Stimulated activated naive CD4-positive, alpha-beta T cell (primary cell): ENCODE results near the gene ARRDC3.

Experiments
- DNase-seq, 6 experiments: peaks; one replicate each; lab custom pipeline; 2025; lab: John Stamatoyannopoulos, UW

ARRDC3 gene

DNA sequence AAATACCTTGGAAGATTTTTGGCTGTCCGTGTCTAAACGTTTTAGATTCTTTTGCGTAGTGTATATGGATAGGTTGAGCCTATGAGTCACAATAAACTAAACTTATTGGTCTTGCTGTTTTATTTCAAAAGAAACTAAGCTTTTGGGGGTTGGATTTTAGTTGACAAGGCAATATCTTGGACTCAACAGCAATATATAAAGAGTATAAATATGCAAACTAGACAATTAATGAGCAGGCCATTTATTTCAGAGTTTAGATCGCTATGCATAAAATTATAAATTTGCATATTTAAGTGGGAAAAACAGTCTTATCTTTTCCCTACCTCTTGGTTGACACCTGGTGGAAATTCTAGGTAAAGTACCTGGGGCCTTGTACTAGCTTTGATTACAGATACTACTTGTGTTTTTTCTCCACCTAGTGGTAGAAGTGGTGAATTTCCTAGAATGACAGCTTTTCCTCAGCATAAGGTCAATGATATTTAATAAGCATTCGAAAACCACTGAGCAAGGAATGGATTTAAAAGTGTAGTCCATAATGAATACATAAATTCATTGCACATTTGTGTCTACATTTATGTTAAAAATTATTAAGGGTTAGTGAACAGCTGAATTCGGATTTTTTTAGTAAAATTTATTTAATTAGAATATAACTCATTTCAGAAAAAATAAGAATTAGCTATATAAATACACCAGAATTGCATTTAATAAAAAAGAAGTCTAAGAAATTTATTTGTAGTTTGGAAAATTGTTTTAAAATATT, 1.7 kb upstream of the ARRDC3 start:
- DNase-seq = peak in 5 of 6 experiments; percentile 10 to 82 (median 69)

DNA sequence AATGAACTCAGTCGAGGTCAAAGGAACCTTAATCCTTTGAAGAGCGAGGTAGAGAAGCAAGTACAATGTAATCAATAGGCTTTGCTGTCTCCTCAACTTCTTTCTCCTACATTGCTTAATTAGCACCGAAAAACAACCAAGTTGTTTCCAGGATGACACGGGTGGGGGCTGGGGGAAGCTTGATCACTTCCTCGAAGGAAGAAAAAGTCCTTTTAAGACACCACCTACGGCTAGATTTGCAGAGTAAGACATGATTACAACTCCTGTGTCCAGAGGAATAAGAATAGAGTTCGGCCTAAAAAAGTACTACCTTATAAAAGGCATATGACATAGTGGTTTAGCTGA, 811 bp upstream of the ARRDC3 start:
- peak in 1 of 6 experiments; percentile 12 for DNase-seq

DNA sequence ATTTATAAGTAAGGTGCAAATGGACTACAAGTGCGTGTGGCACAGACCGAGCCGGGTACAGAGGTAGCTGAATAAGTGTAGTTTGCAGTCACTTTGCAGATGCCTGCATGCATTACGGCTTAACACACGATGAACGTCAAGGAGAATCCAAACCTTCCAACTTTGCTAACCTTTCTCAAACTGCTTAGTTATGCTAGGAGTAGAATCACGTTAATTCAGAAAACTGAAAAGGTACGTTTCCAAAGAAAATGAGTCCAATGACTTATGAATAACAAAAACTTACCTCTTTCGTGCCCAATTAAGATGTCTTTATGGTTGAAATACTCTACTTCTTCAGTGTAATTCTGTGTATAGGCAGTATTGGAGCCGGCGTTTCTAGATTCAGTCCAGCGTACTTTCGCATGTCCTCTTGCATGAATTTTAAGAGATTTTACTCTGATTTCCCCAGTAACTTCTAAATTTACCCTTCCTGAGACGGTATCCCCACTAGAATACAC, 539 bp downstream of the ARRDC3 start:
- DNase-seq = peak; percentile 1 to 82 (median 26)

DNA sequence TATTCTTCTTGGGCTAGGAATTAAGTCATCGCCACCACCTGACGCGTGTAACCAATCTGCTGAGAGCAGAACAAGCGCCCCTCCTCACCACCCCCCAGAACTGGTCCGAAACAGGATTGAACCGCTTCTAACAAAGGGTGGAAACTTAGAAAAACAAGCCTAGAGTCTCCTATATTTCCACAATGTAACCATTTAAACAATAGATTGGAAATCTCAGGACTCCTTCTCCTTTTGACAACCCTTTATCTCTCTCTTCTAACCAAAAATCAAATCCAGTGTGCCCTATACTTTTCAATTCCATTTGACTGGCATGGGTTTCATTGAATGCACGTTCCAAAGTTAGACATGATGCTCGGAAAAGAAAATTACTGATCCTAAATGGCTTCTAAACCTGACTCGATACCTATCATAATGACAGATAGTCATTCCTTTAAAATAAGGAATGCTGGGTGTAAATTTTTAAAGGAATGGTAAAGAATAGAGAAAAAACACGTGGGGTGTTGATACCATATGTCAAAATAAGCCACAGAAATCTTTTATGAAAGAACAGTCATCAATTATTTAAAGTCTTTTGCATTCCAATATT, 1.2 kb downstream of the ARRDC3 start:
- DNase-seq = peak; percentile 51 to 92 (median 85)

DNA sequence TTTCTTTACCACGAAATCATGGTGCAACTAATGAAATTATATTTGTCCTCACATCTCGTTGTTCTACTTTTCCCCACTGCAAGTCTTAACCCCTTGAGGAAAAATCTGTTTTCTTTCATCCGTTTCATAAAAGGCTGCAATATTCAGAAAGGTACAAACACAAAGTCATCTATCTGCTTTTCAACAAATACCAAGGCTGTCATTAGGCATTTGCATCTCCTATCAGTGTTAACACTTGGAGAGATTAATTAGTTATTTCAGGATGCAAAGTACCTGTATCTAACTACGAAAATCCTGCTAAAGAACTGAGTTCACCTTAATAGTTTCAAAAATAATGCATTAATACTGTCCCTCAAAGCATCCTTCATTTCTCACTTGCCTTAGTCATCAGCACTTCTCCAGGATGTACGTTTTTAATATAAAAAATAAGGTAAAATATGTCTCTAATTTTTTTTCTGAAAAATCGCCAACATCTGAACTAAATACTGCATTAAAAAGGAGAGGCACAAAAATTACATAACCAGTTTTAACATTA, 1.8 kb downstream of the ARRDC3 start:
- DNase-seq = no peak

DNA sequence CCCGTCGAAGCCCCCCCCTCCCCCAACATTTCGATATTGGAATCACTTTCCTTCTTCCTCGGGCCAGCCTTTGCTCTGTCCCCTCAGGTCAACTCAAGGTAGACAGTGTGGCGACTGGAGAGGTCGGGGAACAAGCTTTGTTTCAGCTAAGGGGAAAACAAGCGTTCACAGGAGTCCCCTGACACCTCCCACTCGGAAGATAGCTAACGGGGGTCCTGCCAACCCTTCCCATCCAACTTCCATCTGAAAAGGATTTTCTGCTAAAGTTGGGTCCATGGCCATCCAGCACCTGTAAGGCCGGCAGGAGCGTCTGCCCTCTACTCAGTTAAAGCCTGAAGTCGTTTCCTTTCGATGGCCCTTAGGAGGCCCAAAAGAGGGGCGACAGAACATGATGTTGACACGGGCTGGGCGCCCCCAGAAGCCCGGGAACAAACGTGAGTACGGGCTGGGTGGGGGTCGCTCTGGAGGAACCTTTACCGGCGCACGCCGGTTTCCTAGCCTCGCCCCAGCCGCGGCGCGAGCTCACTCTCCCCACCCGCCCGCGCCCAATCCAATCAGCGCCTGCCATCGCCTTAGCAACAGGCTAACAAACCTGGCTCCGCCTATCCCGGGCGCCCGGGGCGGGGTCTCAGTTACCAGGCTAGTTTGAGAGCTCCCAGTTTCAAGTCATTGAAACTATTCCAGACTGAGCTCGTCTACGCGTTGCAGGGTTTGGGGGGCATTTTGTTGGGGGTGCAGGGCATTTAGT, 2.5 kb downstream of the ARRDC3 start:
- DNase-seq = peak; percentile 96 to 99 (median 98)

DNA sequence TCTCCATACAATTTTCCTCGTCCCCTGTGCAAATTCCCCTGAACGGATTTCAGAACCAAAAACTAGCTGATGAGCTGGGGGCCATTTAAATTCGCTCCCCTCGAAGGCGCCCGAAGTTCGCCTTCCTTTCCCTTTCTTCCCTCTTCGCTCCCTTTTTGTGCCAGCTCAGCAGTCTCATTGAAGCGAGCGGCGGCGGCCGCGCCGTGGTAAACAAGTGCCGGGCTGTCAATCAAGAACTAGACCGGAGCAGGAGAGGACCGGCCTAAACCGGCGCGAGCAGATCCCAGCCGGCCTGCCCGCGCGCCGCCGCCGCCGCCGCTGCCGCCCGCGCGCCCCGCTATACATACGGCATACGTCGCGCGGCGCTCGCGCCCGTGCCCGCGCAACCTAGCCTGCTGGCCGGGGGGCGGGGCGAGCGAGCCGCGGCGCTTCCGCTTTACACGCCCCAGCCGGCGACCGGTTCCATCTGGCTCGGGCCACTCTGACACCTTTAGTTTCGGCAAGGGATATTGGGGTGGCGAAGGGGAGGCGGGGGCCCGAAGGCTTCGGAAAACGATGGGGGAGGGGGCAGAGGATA, 3.1 kb downstream of the ARRDC3 start:
- DNase-seq = peak; percentile 90 to 97 (median 94)

DNA sequence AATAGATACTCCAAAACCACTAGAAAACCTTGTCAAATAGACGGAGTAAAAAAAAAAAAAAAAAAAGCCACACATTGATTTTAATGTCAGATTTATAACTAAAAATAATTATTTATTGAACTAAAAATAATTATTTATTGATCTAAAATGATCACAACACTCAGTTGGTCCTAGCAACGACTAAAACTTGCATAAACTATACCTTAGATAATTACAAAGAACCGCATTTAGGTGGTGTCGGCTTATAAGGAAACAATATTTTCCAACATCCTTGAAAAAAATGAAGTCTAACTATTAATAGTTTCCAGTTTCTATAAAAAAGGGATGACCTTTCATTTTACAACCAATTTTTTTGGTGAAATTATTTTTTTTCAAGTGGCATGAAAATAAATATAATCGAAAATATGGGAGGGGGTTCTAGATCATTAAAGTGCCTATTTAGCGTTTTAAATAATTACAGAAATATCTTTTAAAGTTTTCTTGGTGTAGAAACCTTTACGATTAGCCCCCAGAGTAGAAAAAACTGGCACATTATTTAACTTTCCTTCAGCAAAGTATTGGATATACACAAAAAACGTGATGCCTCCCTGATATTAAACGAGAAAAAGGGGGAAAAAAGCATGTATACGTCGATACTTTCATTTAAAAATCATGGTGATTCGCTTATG, 3.7 kb downstream of the ARRDC3 start:
- no peak for DNase-seq

DNA sequence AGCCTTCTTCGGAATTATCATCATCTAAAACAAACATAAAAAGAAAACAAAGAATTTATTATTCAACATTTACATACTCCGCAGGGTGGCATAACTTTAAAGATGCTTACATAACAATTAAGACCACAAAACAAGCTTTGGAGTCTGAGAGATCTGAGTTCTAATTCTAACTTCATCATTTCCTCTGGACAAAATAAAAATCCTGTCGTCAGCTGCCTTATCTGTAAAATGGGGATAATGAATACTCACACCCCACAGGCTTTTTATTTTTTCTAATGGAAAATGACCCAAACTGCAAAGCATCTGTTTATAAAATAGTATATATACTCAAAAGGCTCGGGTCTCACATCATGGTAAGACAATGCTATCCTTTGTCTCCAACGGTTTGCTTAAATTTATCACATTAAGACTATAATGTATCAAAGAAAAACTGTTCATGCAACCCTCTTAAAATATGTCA, 4.3 kb downstream of the ARRDC3 start:
- no peak for DNase-seq

DNA sequence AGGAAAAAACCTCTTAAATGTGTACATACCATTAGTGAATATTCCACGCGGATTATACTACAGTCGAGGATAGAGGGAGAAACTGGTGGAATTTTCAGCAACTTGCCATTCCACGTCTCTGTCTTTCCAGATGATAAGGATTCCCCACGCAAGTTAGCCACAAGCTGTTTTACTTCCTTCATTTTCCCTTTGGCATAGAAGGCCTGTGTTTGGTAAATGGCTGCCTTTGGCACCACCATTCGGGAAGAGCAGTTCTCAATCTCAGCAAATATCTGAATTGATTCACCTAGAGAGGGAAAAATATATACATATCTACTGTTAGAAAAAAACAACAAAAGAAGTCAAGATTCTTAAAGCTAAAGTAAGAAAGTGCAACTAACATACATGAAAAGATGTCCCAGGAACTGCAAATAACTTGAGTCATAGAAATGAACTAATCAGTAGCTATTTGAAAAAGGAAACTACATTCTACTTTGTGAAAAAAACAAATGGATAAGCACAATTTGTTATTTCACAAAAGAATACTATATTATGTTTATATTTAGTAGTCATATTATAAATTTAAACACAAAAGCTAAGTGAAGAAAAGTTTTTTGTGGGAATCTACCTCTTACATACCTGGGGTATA, 8.1 kb downstream of the ARRDC3 start:
- DNase-seq = no peak

DNA sequence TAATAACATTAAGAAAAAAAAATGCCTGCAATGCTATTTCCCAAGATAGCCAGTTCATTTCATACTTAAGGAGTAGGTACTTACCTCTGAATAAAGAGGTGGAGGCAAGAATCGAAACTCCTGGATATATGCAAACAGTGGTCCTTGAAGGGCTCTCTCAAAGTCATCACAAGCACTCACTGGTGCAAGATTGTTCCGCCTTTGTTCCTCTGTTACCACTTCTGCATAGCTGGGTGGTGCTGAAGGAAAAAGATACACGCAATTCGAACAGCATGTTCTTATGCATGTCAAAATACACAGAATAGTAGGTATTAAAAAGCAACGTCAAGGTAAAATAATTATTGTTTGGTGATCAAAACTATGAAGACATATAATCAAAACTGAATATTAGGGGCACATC, 9.5 kb downstream of the ARRDC3 start:
- no peak for DNase-seq

DNA sequence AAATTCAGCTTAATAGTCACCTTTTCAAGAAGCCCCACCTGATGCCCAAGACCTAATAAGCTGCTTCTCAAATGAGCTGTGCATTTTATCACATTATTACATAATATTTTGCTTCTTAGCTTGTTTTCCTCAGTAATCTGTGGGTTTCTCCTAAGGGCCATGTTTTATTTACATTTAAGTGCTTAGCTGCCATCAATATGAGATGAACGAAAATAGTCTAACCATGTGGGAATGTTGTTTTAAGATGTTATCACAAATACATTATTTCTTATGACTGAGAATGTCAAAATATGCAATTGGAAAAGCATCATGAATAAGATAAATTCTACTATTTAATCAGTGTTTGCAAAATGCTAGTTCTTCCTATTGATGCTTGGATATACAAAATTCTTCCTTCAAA, 10.1 kb downstream of the ARRDC3 start:
- DNase-seq = no peak

DNA sequence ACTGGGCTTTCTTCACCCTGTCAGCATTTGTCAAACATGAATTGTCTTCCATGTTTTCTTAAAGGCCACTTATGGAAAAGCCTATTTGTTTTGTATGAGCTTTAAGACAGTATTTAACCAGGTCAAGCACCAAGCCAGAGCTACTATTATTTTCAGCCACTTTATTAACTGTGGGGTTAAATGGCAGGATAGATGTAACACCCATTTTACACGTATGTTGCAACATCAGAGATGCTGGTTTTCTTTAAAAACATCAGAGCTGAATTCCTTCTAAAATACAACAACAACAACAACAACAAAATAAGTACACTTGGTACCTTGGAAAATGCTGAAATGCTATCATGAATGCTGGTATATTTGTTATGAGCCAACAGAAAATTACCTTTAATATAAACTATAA, 13.6 kb downstream of the ARRDC3 start:
- no peak for DNase-seq

DNA sequence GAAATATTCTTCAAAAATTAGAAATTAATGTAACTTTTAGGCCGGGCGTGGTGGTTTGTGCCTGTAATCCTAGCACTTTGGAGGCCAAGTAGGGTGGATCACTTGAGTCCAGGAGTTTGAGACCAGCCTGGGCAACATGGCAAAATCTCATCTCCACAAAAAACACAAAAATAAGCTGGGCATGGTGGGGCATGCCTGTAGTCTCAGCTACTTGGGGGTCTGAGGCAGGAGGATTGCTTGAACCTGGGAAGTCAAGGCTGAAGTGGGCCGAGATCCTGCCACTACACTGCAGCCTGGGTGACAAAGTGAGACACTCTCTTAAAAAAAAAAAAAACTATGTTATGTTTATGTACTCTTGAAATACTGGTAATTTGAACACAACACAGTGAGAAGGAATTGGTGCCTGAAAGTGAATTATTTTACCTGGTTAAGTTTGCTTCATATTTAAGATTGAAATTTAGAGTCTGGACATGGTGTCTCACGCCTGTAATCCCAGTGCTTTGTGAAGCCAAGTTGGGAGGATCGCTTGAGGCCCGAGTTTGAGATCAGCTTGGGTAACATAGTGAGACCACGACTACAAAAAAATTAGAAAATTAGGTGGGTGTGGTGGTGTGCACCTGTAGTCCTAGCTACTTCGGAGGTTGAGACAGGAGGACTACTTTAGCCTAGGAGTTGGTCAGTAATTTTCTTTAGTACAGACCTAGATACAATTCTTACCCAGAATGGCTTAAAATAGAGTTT, 15.0 kb downstream of the ARRDC3 start:
- DNase-seq = no peak

DNA sequence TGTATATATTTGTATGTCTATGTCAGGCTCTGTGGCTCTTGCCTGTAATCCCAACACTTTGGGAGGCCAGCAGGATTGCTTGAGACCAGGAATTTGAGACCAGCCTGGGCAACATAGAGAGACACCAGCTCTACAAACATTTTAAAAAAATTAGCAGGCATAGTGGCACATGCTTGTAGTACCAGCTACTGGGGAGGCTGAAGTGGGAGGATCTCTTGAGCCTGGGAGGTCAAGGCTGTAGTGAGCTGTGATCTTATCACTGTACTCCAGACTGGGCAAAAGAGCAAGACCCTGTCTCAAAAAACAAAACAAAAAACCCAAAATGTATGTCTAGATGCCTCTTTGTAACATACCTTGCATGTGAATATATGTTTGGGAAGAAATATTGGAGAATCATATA, 15.8 kb downstream of the ARRDC3 start:
- no peak for DNase-seq

DNA sequence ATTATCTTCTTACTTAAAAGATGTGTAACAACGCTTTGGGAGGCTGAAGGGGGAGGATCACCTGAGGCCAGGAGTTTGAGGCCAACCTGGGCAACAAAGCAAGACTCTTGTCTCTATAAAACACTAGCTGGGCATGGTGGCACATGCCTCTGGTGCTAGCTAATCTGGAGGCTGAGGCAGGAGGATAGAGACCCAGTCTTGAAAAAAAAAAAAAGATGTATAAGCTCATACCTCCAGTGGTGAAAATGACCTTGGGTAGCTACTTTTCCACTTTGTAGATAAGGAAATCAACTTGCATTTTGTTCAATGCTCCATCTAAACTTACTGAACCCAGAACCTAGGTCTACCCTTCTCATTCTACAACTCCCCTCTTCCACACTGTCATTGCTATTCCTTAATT, 16.6 kb downstream of the ARRDC3 start:
- DNase-seq = no peak

DNA sequence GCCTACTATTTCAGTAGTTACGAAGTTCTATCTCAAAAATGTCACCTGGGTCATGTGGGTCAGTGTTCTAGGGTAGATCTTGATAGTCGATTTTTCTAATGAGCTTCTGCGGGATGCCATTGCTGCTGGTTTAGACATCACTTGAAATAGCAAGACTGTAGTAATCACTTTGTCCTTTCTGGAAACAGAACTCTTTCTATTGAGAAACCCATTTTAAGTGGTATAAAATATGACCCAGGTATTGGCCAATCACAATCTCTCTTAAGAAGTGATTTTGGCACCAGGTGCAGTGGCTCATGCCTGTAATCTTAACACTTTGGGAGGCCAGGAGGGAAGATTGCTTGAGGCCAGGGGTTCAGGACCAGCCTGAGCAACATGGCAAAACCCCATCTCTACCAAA, 17.6 kb downstream of the ARRDC3 start:
- DNase-seq = no peak

DNA sequence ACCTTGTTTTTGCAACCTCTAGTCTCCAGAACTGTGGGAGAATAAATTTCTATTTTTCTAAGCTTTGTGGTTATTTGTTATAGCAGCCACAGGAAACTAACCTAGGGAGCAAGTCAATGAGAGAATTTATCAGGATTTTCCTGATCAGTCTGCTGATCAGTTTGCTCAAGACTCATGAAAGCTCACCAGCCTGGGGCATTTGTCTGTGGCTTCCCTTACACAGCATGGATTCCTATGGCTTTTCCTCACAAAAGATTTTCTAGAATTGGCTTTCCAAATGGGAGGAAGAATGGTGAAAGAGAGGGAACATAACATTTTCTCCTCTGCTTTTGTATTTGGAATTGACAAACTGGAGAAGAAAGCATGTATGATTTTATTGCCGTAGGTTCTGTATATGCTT, 20.2 kb downstream of the ARRDC3 start:
- no peak for DNase-seq

DNA sequence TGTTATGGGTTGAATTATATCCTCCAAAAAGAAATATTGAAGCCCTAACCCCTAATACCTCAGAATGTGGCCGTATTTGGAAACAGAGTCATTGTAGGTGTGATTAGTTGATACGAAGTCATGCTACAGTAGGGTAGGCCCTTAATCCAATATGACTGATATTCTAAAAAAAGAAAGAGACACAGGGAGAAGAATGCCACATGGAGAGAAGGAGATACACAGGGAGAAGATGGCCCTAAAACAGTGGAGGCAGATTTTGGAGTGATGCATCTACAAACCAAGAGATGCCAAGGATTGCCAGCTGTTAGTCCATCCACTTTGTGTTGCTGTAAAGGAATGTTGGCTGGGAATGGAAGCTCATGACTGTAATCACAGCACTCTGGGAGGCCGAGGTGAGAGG, 21.3 kb downstream of the ARRDC3 start:
- no peak for DNase-seq

DNA sequence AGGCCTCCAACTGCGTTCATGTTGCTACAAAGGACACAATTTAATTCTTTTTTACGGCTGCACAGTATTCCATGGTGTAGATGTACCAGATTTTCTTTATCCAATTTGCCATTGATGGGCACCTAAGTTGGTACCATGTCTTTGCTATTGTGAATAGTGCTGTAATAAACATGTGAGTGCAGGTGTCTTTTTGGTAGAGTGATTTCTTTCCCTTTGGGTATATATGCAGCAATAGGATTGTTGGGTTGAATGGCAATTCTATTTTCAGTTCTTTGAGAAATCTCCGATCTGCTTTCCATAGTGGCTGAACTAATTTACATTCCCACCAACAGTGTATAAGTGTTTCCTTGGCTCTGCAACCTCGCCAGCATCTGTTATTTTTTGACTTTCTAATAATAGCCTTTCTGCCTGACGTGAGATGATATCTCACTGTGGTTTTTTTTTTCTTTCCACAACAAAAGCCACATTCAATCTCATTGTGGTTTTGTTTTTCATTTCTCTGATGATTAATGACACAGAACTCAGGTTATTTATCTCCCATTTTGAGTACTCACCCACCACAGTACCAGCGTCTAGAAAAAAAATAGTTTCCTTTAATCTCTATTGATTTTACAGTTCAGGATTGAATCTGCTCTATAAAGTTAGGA, 21.9 kb downstream of the ARRDC3 start:
- DNase-seq = no peak
